ENCODE data around the gene ZC3H11A.

Gene ZC3H11A

DNA sequence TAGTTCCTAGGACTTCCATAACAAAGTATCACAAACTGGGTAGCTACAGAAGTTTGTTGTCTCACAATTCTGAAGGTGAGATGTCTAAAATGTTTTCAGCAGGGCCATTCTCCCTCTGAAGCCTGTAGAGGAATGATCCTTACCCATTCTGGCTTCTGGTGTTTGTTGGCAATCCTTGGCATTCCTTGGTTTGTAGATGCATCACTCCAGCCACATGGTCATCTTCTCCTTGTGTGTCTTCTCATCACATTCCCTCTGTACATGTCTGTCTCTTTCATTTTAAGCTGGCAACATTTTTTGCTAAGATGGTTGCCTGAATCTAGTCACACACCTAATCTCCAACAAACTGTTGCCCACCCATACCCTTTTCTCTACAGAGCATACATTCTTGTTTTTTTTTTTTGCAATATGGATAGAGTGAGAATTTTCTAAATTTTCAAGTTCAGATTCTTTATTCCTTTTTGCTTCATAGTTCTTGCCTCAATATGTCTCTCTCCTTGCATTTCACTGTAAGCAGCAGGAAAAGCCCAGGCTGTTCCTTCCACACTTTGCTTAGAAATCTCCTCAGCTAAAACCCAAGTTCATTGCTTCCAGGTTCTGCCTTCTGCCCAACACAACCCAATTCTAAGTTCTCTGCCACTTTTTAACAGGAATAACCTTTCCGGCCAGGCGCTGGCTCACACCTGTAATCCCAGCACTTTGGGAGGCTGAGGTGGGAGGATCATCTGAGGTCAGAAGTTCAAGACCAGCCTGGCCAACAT lies 18.3 kb downstream of the ZC3H11A start:
- Histone ChIP-seq H3K27me3 (ENCODE audit: insufficient read depth, low read length, poor library complexity) (no peaks in the 10 kb centered on the region), H4K8ac (ENCODE audit: low read depth, low read length) (no peak overlapping the region), H3K4me2 (ENCODE audit: low read length) (no peak overlapping the region), H3K79me1 (ENCODE audit: low read length) (peaks cover 6% of the 10 kb centered on the region), H3K4me3 (ENCODE audit: low read length) (no peak overlapping the region), H2AK5ac (ENCODE audit: low read length) (no peak overlapping the region), H2BK15ac (replicated peaks; ENCODE audit: low read depth) (no peak overlapping the region), H3K18ac (ENCODE audit: low read length) (no peak overlapping the region), H3K4me1 (ENCODE audit: control insufficient read depth, low read depth, low read length) (no peaks in the 10 kb centered on the region), H2BK120ac (ENCODE audit: low read depth, low read length) (no peak overlapping the region), H3K27ac (ENCODE audit: low read depth, low read length) (no peak overlapping the region), H3K4ac (ENCODE audit: low read depth, low read length) (no peak overlapping the region), H3K56ac (ENCODE audit: low read length) (no peak overlapping the region), H3K23ac (ENCODE audit: low read length) (no peak overlapping the region), H2BK5ac (ENCODE audit: low read length) (no peak overlapping the region), H3K36me3 (ENCODE audit: control insufficient read depth, insufficient read depth, low read length) (peaks cover 3% of the 10 kb centered on the region), H4K5ac (ENCODE audit: low read length) (no peak overlapping the region), H3K79me2 (ENCODE audit: control insufficient read depth, insufficient read depth, low read length) (peaks cover 3% of the 10 kb centered on the region), H3K9ac (ENCODE audit: low read length) (no peak overlapping the region)
- no peak for DNase-seq
- no CpG with 5 or more reads among the region's 2 CpGs for WGBS (ENCODE audit: extremely low coverage, insufficient coverage, low lambda C conversion rate)

DNA sequence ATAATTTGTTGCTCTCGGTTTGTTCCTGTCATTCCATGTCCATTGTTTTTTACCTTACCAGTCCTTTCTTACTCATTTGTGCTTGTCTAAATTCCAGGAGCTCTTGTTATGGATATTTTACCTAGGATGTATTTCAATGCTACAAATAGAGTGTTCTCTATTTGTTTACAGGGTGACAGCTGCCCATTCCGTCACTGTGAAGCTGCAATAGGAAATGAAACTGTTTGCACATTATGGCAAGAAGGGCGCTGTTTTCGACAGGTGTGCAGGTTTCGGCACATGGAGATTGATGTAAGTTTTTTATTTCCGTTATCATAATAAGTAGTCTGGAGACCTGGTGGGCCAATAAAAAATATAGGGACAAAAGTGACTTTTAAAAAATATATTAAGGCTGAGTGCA lies 23.0 kb downstream of the ZC3H11A start:
- H2AK5ac ChIP-seq (ENCODE audit: low read length): no peak overlapping the region
- no peak overlapping the region for H3K18ac ChIP-seq (ENCODE audit: low read length)
- no peak overlapping the region for H3K23ac ChIP-seq (ENCODE audit: low read length)

DNA sequence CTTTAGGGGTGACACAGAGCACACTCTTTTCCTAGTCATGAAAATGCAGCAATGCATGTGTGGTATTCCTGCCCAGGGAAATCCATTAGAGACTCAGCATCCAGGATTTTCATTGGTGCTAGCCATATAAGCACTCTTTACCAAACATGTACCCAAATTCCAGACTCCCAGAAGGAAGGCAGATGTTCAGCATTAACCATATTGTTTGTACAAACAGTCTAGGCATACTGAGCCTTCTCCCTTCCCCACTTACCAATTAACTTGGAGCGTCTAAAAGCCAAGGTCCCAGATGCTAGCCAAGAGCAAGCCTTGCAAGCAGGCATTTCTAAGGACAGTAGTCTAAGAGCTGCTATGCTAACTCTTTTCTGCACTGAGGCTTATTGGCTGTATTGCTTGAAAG lies 27.9 kb downstream of the ZC3H11A start:
- no peak overlapping the region for H3K18ac ChIP-seq (ENCODE audit: low read length)
- no peak overlapping the region for H3K4me3 ChIP-seq (ENCODE audit: low read length)
- no peaks in the 10 kb centered on the region for H3K27me3 ChIP-seq (ENCODE audit: insufficient read depth, low read length, poor library complexity)
- peaks cover 6% of the 10 kb centered on the region for H3K36me3 ChIP-seq (ENCODE audit: control insufficient read depth, insufficient read depth, low read length)
- no peak overlapping the region for H3K4ac ChIP-seq (ENCODE audit: low read depth, low read length)
- H3K79me1 ChIP-seq (ENCODE audit: low read length): peaks cover 11% of the 10 kb centered on the region
- no peak overlapping the region for H3K27ac ChIP-seq (ENCODE audit: low read depth, low read length)
- H4K5ac ChIP-seq (ENCODE audit: low read length): no peak overlapping the region
- no peak overlapping the region for H3K23ac ChIP-seq (ENCODE audit: low read length)
- DNase-seq: no peak
- no CpG with 5 or more reads among the region's 1 CpG for WGBS (ENCODE audit: extremely low coverage, insufficient coverage, low lambda C conversion rate)
- no peak overlapping the region for H4K8ac ChIP-seq (ENCODE audit: low read depth, low read length)
- H2BK15ac ChIP-seq (replicated peaks; ENCODE audit: low read depth): no peak overlapping the region
- no peak overlapping the region for H3K4me2 ChIP-seq (ENCODE audit: low read length)
- H3K4me1 ChIP-seq (ENCODE audit: control insufficient read depth, low read depth, low read length): no peaks in the 10 kb centered on the region
- no peak overlapping the region for H2AK5ac ChIP-seq (ENCODE audit: low read length)
- H3K56ac ChIP-seq (ENCODE audit: low read length): no peak overlapping the region
- H2BK5ac ChIP-seq (ENCODE audit: low read length): no peak overlapping the region
- H3K9ac ChIP-seq (ENCODE audit: low read length): no peak overlapping the region
- no peak overlapping the region for H2BK120ac ChIP-seq (ENCODE audit: low read depth, low read length)
- H3K79me2 ChIP-seq (ENCODE audit: control insufficient read depth, insufficient read depth, low read length): peaks cover 4% of the 10 kb centered on the region

More for the DNA sequence above, 23.0 kb downstream of the ZC3H11A start:
- peaks cover 9% of the 10 kb centered on the region for H3K36me3 ChIP-seq (ENCODE audit: control insufficient read depth, insufficient read depth, low read length)
- no peak overlapping the region for H3K4me3 ChIP-seq (ENCODE audit: low read length)
- H2BK120ac ChIP-seq (ENCODE audit: low read depth, low read length): no peak overlapping the region
- no peak overlapping the region for H3K4ac ChIP-seq (ENCODE audit: low read depth, low read length)
- no peak overlapping the region for H3K9ac ChIP-seq (ENCODE audit: low read length)
- DNase-seq: no peak
- no peaks in the 10 kb centered on the region for H3K27me3 ChIP-seq (ENCODE audit: insufficient read depth, low read length, poor library complexity)
- no peak overlapping the region for H2BK5ac ChIP-seq (ENCODE audit: low read length)
- no peak overlapping the region for H4K5ac ChIP-seq (ENCODE audit: low read length)
- H3K79me1 ChIP-seq (ENCODE audit: low read length): peaks cover 16% of the 10 kb centered on the region
- no peak overlapping the region for H3K4me2 ChIP-seq (ENCODE audit: low read length)
- H2BK15ac ChIP-seq (replicated peaks; ENCODE audit: low read depth): no peak overlapping the region
- WGBS (ENCODE audit: extremely low coverage, insufficient coverage, low lambda C conversion rate): no CpG with 5 or more reads among the region's 6 CpGs
- H3K27ac ChIP-seq (ENCODE audit: low read depth, low read length): no peak overlapping the region
- no peaks in the 10 kb centered on the region for H3K4me1 ChIP-seq (ENCODE audit: control insufficient read depth, low read depth, low read length)
- H3K56ac ChIP-seq (ENCODE audit: low read length): no peak overlapping the region
- H3K79me2 ChIP-seq (ENCODE audit: control insufficient read depth, insufficient read depth, low read length): peaks cover 5% of the 10 kb centered on the region
- no peak overlapping the region for H4K8ac ChIP-seq (ENCODE audit: low read depth, low read length)

DNA sequence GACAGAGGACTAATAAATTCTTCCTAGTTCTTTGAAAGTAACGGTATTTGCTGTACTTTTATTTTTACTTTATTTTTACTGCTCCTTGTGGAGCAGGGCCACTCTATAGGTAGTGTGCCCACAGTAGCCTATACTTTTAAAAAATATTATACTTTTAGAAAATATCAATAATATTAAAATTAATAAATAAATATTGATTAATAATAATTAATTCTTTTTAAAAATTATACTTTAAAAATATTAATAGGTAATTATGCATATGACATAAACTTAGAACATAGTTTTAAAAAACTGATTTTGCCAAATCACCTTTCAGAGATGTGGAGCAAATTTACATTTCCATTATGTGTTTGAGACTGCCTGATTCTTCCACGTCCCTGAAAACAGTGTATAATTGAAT lies 30.8 kb downstream of the ZC3H11A start:
- Histone ChIP-seq H2BK5ac (ENCODE audit: low read length) (no peak overlapping the region), H3K4me1 (ENCODE audit: control insufficient read depth, low read depth, low read length) (no peaks in the 10 kb centered on the region), H4K5ac (ENCODE audit: low read length) (no peak overlapping the region), H3K23ac (ENCODE audit: low read length) (no peak overlapping the region), H3K4me2 (ENCODE audit: low read length) (no peak overlapping the region), H3K79me1 (ENCODE audit: low read length) (peaks cover 10% of the 10 kb centered on the region), H4K8ac (ENCODE audit: low read depth, low read length) (no peak overlapping the region), H3K79me2 (ENCODE audit: control insufficient read depth, insufficient read depth, low read length) (peaks cover 4% of the 10 kb centered on the region), H2BK120ac (ENCODE audit: low read depth, low read length) (no peak overlapping the region), H3K9ac (ENCODE audit: low read length) (no peak overlapping the region), H2AK5ac (ENCODE audit: low read length) (no peak overlapping the region), H3K56ac (ENCODE audit: low read length) (no peak overlapping the region), H3K4ac (ENCODE audit: low read depth, low read length) (no peak overlapping the region), H2BK15ac (replicated peaks; ENCODE audit: low read depth) (no peak overlapping the region), H3K36me3 (ENCODE audit: control insufficient read depth, insufficient read depth, low read length) (peaks cover 6% of the 10 kb centered on the region), H3K4me3 (ENCODE audit: low read length) (no peak overlapping the region), H3K18ac (ENCODE audit: low read length) (no peak overlapping the region), H3K27me3 (ENCODE audit: insufficient read depth, low read length, poor library complexity) (no peaks in the 10 kb centered on the region), H3K27ac (ENCODE audit: low read depth, low read length) (no peak overlapping the region)
- no CpG with 5 or more reads among the region's 2 CpGs for WGBS (ENCODE audit: extremely low coverage, insufficient coverage, low lambda C conversion rate)
- DNase-seq: no peak

DNA sequence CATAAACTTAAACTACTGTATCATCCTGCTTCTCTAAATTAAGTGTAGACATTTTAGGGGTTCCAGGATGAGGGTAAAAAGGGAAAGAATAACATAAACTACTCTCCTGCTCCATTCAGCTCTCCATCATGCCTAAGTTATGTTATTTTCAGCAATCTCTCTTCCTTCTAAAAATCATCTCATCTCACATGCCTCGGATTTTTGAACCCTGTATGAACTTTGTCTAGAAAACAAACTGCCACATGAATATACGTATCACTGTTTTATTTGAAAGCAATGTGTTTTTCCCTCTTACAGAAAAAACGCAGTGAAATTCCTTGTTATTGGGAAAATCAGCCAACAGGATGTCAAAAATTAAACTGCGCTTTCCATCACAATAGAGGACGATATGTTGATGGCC lies 32.6 kb downstream of the ZC3H11A start:
- peaks cover 4% of the 10 kb centered on the region for H3K79me1 ChIP-seq (ENCODE audit: low read length)
- H2BK15ac ChIP-seq (replicated peaks; ENCODE audit: low read depth): no peak overlapping the region
- H2AK5ac ChIP-seq (ENCODE audit: low read length): no peak overlapping the region
- H3K27me3 ChIP-seq (ENCODE audit: insufficient read depth, low read length, poor library complexity): no peaks in the 10 kb centered on the region
- H3K4me2 ChIP-seq (ENCODE audit: low read length): no peak overlapping the region
- no peak overlapping the region for H4K5ac ChIP-seq (ENCODE audit: low read length)
- WGBS (ENCODE audit: extremely low coverage, insufficient coverage, low lambda C conversion rate): no CpG with 5 or more reads among the region's 5 CpGs
- no peak overlapping the region for H3K27ac ChIP-seq (ENCODE audit: low read depth, low read length)
- no peak overlapping the region for H4K8ac ChIP-seq (ENCODE audit: low read depth, low read length)
- DNase-seq: no peak
- no peak overlapping the region for H3K4ac ChIP-seq (ENCODE audit: low read depth, low read length)
- H3K36me3 ChIP-seq (ENCODE audit: control insufficient read depth, insufficient read depth, low read length): peaks cover 3% of the 10 kb centered on the region
- no peak overlapping the region for H3K18ac ChIP-seq (ENCODE audit: low read length)
- H2BK5ac ChIP-seq (ENCODE audit: low read length): no peak overlapping the region
- no peak overlapping the region for H3K56ac ChIP-seq (ENCODE audit: low read length)
- H3K9ac ChIP-seq (ENCODE audit: low read length): no peak overlapping the region
- H3K23ac ChIP-seq (ENCODE audit: low read length): no peak overlapping the region
- H3K4me1 ChIP-seq (ENCODE audit: control insufficient read depth, low read depth, low read length): no peaks in the 10 kb centered on the region
- H2BK120ac ChIP-seq (ENCODE audit: low read depth, low read length): no peak overlapping the region
- no peak overlapping the region for H3K4me3 ChIP-seq (ENCODE audit: low read length)
- peaks cover 4% of the 10 kb centered on the region for H3K79me2 ChIP-seq (ENCODE audit: control insufficient read depth, insufficient read depth, low read length)

DNA sequence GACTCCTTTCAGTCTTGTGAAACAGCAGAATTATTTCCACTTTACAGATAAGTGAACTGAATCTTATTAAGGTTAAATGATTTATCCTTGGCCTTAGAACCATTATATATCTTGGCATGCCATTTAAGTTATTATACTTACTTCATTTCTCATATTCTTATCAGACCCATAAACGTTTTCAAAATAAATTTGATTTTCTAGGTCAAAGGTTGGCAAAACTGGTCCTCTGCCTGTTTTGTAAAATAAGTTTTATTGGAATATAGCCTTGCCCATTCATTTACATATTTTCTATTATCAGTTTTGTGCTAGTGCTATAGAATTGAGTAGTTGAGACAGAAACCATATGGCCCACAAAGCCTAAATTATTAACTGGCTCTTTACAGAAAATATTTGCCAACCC lies 33.1 kb downstream of the ZC3H11A start:
- 100% methylated on average over 1 of the region's 1 CpG for WGBS (ENCODE audit: extremely low coverage, insufficient coverage, low lambda C conversion rate)
- H2BK120ac ChIP-seq (ENCODE audit: low read depth, low read length): no peak overlapping the region
- H2BK15ac ChIP-seq (replicated peaks; ENCODE audit: low read depth): no peak overlapping the region
- H3K56ac ChIP-seq (ENCODE audit: low read length): no peak overlapping the region
- H3K27ac ChIP-seq (ENCODE audit: low read depth, low read length): no peak overlapping the region
- no peaks in the 10 kb centered on the region for H3K79me1 ChIP-seq (ENCODE audit: low read length)
- no peak overlapping the region for H3K18ac ChIP-seq (ENCODE audit: low read length)
- H3K4me3 ChIP-seq (ENCODE audit: low read length): no peak overlapping the region
- no peak for DNase-seq
- peaks cover 3% of the 10 kb centered on the region for H3K36me3 ChIP-seq (ENCODE audit: control insufficient read depth, insufficient read depth, low read length)
- no peaks in the 10 kb centered on the region for H3K27me3 ChIP-seq (ENCODE audit: insufficient read depth, low read length, poor library complexity)
- H2BK5ac ChIP-seq (ENCODE audit: low read length): no peak overlapping the region
- H4K8ac ChIP-seq (ENCODE audit: low read depth, low read length): no peak overlapping the region
- no peak overlapping the region for H3K23ac ChIP-seq (ENCODE audit: low read length)
- H3K4me1 ChIP-seq (ENCODE audit: control insufficient read depth, low read depth, low read length): no peaks in the 10 kb centered on the region
- no peaks in the 10 kb centered on the region for H3K79me2 ChIP-seq (ENCODE audit: control insufficient read depth, insufficient read depth, low read length)
- no peak overlapping the region for H2AK5ac ChIP-seq (ENCODE audit: low read length)
- no peak overlapping the region for H4K5ac ChIP-seq (ENCODE audit: low read length)
- no peak overlapping the region for H3K4ac ChIP-seq (ENCODE audit: low read depth, low read length)
- no peak overlapping the region for H3K4me2 ChIP-seq (ENCODE audit: low read length)
- H3K9ac ChIP-seq (ENCODE audit: low read length): no peak overlapping the region
